SHP77 (cell line): ENCODE data around the gene HGS.
A peak's percentile ranks its signal among the peaks of the same experiment; 100 is the strongest.

Source experiments
- DNase-seq, 2 experiments: peaks; one replicate each; lab custom pipeline; 2025; lab: John Stamatoyannopoulos, UW

HGS gene

DNA sequence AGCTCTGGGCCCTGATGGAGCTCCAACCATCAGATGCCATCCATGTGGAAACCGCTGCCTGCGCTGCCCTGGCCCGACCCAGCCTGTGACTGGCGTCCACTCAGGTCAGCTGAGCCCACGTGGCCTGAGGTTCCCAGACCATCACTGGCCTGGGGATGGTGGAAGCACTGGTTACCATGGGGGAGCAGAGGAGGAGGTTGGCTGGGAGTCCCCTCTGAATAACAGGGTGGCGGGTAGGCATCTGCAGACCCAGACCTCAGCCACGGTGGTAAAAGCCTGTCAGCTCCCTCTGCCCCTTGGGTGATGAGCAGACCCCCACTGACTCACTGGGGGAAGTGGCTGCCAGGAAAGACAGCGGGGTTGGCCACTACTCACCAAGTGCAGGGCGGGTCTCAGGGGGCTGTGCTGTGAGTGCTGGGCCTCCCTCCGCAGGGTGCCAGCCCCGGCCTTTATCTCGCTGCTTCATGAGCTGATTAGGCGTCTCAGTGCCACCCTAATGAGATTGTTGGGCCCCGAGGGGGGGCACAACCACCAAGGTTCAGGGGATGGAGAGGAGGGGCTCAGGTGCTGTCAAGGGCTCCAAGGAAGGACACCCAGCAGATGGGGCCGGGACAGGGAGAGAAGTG lies 27.6 kb upstream of the HGS start, which contains the start of gene PDE6G:
Gene PDE6G, minus strand, starts transcription at position 425 of the 626 bp plus-strand sequence. CDS start 3,237 bp downstream, outside the sequence.
- no peak for DNase-seq

DNA sequence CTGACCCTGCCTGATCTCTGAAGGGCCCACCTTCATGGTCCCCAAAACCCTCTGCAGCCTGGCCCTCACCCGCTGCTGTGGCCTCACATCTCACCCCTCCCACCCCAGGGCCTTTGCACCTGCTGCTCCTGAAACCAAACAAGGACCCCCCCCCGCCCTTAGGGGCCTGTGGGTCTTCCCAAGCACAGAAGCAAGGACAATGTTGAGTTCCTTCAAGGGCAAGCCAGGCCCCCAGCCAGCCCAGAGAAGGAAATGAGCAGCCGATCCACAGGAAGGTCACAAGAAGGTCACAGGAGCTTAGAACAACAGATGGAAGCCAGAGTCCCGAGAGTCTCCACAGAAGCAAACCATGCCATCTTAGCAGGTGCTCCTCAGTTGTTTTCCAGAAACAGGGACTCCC lies 27.0 kb upstream of the HGS start:
- DNase-seq, result no peak

DNA sequence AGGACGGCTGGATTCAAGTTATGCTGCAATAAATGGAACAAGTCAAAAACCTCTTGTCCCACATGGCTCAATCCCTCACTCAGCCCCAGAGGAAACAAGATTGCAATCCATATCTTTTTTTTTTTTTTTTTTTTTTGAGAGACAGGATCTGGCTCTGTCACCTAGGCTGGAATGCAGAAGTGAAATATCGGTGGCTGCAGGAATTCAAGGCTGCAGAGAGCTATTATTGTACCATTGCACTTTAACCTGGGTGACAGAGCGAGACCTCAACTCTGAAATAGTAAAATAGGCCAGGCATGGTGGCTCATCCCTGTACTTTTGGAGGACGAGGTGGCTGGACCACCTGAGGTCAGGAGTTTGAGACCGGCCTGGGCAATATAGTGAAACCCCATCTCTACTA lies 24.8 kb upstream of the HGS start:
- no peak for DNase-seq

DNA sequence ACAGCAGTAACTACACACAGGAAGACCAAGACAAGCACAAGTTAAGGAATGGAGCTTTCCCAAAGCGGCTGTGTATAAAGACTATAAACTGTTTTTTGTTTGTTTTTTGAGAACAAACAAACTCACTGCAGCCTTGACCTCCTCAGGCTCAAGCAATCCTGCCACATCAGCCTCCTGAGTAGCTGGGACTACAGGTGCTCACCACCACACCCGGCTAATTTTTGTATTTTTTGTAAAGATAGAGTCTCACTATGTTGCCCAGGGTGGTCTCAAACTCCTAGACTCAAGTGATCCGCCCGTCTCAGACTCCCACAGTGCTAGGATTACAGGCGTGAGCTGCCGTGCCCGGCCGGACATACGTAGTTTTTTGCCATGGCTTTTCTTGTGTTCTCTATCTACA lies 23.4 kb upstream of the HGS start:
- DNase-seq, result no peak

DNA sequence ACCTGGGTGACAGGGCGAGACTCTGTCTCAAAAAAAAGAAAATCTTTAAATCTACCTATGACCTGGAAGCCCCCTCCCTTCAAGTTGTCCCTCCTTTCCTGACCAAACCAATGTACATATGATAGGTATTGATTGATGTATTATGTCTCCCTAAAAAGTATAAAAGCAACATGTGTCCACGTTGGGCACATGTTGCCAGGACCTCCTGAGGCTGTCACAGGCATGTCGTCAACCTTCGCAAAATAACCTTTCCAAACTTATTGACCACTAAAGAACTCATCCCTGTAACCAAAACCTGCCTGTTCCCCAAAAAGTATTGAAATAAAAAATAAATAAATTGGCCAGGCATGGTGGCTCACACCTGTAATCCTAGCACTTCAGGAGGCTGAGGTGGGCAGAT lies 21.8 kb upstream of the HGS start:
- no peak for DNase-seq

DNA sequence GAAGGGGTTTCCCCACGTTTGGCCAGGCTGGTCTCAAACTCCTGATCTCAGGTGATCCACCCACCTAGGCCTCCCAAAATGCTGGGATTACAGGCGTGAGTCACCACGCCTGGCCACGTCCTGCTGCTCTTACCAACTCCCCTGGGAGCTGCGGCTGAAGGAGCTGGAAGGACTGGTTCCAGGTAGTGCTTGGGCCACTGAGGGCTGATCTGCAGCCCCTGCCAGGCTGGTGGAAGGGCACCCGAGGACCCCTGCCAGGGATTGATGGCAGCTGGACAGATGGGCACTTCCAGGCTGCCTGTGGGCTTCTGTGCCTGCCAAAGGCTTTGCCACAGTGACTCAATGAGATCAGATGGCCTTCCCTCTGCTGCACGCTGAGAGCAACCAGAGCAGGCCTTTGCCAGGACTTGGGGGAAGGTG lies 19.8 kb upstream of the HGS start:
- DNase-seq, result no peak

DNA sequence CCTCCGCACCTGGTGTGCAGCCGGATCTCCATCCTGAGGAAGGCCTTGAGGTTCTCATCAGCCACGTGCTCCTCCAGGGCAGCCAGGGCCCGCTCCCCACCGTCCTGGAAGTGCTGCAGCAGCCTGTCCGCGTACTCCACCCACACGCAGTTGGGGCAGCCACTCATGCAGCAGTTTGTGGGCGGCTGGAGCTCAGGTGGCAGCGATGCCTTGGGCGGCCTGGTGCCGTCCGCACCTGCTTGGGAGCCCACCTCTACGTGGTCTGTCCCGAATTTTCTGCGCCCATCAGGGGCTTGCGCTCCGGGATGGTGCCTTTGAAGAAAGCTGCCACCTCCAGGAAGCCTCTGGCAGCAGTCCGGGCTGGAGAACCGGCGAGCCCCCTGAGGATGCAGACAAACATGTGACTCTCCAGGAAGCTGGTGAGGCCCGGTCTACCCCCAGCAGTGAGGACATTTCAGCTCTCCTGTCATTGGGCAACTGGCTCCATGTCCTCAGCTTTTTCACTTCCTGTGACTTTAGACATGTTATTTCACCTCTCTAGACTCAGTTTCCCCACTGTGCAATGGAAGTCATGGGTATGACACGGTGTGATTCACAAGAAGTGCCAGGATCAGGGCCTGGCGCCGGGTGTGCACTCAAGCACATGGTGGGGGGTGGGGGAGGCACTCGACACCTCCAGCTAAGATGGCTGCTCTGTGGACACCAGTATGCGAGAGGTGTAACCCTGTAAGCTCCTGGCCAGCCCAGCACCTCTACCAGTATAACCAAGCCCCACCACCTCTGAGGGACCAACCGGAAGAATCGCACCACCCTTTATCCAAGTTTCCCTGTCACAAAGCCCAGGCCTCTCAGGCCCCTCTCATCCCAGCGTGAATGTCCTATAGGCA lies 18.4 kb upstream of the HGS start:
- peak; percentile 53 to 81 for DNase-seq

DNA sequence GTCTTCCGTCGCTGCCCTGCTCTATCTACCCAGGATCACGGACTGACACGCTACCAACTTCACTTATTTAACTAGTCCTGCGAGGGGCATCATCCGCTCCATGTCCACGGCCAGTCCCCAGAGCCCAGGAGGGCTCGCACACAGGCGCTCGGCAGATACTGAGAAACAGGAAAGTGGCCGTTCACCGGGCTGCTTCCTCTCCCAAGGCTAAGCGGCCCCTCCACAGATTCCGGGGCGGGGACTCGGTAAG lies 17.8 kb upstream of the HGS start:
- DNase-seq, result peak in 1 of 2 experiments; percentile 58

DNA sequence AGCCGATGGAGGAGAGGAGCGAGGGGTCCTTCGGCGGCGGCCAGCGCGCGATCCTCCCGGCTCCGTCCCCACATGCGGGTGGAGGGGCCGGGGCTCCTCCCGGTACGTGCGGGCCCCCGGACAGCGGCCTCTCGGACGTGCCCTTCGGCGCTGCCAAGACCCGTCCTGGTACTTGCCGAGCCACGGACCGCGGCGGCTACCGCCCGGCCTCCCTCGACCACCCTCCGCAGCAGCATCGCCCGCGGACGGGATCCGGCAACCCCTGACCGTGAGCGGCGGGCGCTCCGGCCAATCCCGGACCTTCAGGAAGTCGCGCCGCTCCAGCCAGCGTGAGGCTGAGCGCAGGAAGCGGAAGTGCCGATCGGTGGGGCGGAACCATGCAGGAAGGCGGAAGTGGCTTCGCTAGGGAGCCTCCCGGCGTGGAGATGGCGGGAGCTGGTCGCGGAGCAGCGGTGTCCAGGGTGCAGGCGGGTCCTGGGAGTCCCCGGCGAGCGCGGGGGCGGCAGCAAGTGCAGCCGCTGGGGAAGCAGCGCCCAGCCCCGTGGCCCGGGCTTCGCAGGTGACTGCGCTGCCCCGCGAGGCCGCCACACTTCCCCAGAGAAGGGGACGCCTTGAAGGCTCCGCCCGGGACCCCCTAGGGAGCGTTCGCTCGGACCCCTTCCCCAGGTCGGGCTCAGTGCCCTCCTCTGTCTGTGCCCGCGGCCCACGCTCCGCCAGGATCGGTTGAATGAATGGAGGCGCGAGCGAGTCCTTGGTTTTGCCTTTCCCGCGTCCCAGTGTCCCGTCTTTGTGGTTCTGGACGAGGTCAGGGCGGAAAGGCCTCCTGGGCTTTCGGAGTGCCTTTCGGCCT lies 17.2 kb upstream of the HGS start, which contains the start of the genes CCDC137 and OXLD1:
Gene CCDC137, plus strand, starts transcription at position 396 of the 850 bp plus-strand sequence. Its CDS starts 30 bp downstream, at position 426.
Gene OXLD1, minus strand, starts transcription at position 264 of the 850 bp plus-strand sequence. Its CDS starts 28 bp downstream, at position 236.
- peak; percentile 97 to 100 for DNase-seq

DNA sequence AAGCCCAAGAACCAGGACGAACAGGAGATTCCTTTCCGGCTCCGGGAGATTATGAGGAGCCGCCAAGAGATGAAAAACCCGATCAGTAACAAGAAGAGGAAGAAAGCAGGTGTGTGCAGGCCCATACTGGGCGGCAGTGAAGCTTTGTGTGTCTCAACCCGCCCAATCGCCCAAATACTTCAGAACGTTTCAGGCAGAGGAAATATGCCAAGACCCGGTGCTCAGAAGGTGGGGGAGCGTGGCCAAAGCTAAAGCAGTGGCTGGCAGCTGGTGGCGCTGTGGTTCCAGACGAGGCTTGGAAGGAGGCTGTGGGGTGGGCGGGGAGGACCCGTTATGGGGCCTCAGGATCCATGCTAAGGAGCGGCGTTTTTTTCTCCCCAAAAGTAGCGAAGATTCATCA lies 16.1 kb upstream of the HGS start:
- DNase-seq, result no peak

DNA sequence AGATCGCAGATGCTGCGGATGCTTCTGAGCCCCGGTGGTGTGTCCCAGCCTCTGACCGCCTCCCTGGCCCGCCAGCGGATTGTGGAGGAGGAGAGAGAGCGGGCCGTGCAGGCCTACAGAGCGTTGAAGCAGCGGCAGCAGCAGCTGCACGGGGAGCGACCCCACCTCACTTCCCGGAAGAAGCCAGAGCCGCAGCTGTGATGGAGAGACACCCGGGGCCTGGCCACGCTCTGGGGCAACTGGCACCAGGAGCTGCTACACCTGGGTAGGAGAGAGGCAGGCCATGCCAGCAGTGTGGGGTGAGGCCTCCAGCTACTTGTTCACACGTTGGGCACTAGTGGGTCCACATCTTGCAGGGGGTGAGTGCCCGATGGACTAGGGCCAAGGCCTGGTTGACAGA lies 11.3 kb upstream of the HGS start:
- no peak for DNase-seq

DNA sequence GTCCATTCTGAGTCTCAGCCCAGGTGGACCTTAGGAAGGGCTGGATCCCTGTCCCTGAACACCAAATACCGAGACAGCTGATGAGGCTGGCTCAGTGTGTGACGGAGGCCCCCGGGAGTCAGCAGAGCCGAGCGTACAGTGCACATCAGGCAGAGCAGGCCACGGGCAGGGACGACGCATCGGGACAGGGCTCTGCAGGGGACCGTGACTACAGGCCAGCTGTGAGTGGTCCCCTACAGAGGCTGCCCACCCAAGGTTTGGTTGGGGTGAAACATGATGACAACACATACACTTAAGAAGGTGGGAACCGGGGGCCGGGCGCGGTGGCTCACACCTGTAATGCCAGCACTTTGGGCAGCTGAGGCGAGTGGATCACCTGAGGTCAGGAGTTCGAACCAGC lies 10.9 kb upstream of the HGS start:
- DNase-seq, result no peak

DNA sequence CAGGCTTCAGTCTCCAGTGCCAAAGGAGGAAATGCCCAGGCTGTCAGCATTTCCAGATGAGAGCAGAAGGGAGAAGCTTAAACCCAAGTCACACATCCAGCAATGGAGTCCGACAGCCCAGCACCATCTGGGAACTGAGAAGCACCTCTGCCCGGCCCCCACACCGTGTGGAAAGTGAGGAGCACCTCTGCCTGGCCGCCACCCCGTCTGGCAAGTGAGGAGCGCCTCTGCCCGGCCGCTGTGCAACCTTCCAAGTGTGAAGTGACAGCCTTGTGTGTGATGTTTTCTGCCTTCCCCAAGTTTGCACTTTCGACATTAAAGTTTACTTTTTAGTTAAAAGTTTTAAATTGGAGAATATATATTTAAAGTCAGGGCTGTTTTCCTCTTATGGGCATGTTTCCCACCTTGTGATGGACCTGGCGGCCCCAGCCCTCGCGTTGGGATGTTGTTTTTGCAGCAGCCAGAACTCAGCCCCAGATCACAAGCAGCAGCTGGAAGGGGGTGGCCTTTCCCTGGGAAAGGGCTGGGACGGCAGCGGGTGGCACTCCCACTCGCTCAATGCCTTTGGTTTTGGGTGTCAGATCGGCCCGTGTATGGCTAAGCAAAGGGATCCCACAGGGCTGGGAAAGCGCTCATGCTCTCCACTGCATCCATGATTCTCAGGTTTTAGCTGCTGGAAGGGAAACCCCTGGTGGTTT lies 10.1 kb upstream of the HGS start:
- DNase-seq, result no peak

DNA sequence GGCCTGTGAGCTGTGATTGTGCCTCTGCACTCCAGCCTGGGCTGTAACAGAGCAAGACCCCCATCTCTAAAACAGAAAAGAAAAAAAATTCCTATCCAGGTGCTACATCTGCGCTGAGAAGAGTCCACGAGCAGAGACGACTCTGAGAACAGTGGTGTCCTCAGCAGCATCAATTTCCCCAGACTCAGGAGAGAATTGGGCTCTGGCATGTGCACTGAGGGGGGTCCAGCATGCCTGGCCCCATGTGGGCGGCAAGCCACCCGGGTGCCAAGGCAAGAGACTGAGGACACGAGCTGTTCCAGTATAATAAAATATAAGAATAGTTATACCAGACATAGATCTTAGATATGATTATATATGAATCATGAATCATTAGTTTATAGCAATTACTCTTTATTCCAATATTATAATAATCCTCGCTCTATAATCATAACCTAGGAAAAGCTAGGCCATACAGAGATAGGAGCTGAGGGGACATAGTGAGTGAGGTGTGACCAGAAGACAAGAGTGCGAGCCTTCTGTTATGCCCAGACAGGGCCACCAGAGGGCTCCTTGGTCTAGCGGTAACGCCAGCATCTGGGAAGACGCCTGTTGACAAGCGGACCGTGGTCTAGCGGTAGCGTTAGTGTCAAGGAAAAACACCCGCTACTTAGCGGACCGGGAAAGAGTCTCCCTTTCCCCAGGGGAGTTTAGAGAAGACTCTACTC lies 8.1 kb upstream of the HGS start:
- DNase-seq, result peak; percentile 42 to 56

DNA sequence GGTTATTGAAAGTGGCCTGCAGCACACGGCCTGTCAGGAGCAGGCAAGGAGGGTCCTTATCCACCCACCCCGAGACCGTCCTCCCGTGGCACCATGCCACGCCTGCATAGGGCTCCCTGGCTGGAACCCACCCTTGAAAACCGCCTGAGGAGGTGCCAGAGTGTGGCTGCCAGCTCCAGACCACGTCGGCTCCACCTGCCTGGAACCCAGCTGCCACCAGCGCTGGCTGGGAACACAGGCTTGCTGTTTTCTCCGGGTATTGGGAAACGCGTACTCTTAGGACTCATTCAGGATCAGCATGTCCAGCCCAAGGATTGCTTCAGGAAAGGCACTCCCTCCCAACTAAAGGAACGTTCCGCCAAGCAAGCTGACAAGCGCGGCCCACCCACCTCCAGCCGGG lies 6.9 kb upstream of the HGS start:
- peak; percentile 40 to 77 for DNase-seq

DNA sequence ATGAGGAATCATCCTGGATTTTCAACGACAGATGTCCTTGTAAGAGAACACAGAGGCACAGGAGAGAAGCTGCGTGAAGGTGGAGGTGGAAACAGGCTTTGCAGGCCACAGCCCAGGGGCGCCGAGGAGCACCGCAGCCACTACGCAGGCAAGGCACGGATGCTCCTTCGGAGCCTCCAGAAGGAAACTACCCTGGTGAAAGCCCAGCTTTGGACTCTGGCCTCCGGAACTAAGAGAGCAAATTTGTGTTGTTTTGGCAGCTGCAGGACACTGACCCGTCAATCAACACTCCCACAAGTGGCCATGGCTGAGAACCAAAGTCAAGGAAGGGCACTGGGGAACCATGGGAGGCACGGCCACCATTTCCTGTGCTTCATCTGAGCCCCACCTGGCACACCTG lies 3.7 kb upstream of the HGS start:
- DNase-seq, result no peak

DNA sequence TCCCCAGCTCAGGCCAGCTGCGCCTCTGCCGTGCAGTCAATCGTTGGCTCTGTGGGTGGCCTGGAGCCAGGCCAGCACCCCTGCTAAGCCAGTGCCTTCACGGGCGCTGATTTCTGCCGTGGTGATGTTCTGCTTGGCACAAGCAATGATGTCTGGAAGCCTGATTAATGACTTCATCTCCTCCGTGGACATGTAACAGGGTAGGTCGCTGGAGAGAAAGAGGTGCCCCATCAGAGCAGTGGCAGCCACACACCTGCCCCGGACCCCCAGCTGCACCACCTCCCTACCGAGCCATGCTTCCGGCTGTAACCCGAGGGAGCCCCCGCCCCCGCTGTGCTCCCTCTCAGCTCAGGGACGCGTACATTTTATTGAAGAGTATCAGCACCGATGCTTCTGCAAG lies 2.1 kb upstream of the HGS start:
- no peak for DNase-seq

DNA sequence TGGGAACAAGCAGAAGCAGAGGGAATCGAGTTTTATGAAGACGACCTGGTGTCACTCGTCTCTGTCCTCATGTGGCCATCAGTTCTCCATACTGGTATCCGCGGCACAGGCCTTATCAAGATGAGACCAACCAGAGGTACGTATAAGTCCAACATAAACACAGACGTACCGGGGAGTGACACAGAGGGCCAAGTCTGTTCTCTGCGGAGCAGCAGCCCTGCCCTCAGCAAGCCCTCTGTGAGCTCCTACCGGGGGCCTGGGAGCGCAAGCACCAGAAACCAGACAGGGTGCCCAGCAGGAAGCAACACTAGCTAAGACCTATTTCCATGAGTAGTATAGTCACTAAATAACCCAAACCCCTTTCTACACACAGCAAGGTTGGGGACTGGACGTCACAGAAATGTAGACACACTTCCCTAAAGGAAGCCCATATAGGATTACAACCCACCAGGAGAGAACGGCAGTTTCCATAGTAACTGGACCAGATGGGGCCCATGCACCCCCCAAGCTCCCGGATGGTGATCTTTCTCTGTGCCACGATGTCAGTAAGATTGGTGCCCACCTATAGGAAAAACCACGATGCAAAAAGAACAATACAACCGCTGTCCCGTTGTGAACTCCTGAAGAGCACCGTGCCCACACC lies 1.1 kb upstream of the HGS start:
- DNase-seq, result no peak

DNA sequence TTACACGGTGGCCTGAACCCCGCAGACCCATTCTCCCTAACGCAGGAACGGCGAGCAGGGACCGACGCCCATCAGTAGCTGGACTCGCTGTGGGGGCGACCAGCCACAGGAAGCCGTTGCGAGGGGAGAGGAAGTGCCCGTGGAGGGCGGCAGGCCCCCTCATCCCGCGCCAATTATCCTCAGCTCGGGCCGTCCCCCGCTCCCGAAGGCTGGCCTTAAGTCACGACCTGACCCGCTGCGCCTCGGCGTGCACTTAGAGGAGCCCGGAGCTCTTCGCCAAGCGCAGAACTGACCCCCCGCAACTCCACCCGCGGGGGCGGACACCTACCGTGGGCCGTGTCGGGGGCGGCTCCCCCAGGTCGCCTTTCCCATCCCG lies 615 bp upstream of the HGS start:
- no peak for DNase-seq

DNA sequence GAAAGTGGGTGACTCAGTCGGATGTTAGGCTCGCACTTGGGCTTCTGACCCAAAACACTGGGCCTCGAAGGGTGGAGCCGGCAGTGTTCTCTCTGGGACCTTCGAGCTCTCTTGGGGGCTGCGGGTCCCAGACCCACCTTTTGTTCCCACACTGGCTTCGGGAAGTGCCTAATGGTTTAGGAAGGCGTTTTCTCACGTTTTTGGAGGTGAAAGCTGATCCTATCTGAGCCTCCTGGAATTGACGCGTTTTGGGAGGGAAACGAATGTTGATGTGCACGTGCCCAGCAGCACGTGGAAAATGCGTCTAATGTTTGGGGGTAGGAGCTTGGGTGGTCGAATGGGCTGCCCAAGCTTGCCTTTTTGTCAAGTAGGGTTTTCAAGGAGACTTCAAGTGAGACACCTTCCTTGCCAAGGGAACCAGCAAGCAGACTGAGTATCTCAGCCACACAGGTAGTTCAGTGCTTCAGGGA lies 666 bp downstream of the HGS start:
- no peak for DNase-seq

DNA sequence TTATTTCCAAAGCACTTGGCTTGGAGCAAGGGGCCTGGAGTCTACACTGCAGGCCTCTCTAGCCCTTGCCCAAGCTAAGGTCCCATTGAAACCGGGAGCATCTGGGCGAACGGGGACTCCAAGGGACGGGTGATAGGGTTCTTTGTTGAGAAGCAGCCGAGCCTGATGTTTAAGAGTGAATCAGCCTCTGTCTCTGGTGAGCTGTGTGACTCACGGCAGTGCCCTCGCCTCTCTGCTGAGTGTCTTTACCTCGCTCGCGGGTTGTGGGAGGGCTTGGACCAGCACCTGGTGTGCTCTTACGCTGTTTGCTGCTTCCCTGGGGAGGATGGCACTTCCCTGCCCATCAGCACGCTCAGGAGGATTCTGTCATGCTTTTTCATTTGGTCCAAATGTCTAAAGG lies 1.3 kb downstream of the HGS start:
- DNase-seq, result no peak
